Measurements from ENCODE around the gene CNIH2.
"Not testable (repeated sequence)": the region's sequence is repeated elsewhere in the genome, so short reads cannot be mapped to it uniquely, and the experiment has no call there.

CNIH2 gene

DNA sequence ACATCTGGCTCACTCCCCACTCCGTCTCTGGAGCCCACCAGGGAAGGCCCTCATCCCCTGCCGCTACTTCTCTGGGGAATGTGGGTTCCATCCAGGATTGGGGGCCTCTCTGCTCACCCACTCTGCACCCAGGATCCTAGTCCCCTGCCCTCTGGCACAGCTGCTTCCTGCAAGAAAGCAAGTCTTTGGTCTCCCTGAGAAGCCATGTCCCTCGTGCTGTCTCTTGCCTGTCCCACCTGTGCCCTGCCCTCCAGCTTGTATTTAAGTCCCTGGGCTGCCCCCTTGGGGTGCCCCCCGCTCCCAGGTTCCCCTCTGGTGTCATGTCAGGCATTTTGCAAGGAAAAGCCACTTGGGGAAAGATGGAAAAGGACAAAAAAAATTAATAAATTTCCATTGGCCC is 911 bp upstream of the CNIH2 start:
- DNase-seq (ENCODE audit: low read depth): not testable (repeated sequence)

DNA sequence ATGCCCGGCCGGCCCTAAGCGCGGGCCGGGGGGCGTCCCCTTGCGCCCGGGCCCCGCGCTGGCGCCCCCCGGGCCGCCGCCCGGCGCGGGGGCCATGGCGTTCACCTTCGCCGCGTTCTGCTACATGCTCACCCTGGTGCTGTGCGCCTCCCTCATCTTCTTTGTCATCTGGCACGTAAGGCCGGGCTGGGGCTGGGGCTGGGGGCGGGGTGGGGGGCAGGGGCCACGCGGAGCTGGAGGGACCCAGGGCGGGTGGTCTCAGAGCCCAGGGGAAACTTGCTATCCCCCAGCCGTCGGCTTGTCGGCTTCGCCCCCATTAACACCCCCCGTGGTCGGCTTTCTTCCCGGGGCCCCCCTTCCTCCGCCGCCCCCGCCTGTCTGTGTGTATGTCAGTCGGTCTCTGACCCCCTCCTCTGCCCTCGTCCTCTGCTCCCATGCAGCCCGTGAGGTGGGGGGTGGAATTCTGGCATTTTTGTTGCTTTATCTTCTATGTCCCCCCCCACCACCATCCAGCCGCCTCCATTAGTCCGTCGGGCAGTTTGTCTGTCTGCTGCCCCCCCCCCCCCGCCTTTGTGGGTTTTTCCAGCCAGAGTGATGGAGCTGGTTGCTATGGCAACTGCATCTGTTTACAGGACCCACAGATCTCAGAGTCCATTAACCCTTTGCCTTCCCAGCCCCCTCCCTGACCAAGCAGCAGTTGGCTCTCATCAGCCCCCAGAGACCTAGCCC is 552 bp downstream of the CNIH2 start:
- no peak for DNase-seq (ENCODE audit: low read depth)

DNA sequence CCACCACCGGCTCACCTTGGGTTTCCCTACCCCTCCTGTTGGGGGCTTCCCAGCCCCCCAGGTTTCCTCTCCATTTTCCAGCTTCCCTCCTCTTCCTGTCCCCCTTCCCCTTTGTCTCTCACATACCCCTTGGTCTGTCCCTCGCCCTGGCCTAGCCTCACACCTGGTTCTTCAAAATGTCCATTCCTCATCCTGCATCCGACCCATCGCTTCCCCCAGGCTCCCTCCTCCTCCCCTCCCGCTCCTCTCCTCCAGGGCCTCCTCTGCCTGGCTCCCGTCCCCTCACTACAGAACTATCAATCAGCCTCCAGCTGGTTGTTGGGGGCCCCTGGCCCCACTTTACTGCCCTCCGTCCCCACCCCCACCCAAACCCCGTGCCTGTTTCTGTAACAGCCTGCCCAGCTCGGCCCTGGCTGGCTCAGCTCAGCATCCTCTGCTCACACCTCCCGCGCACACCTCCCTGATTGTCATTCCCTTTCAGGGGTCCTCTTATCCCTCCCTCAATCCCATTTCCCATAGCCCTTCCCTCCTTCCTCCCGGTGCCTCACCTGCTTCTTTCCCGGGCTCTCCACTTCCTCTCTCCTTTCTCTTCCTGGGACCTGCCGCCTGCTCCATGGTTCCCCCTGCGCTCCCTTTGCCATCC is 1.2 kb downstream of the CNIH2 start:
- DNase-seq (ENCODE audit: low read depth): no peak

DNA sequence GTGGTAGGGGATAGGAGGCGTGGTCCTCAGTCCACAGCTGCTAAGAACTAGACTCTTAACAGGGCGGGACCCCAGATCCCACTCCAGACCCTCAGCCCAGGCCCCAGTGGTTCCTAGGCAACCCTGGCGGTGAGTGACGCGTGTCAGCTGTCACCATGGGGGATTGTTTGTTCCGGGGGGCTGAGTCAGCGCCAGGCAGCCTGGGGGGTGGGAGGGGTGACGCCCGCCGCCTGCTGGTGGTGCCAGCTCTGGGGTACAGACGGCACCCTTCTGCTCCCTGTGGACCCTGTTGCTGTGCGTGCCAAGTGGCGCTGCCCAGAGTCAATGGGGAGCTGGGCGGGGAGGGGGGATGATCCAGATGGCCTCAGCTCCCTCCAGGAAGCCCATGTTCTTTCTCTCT is 2.5 kb downstream of the CNIH2 start:
- DNase-seq (ENCODE audit: low read depth): no peak

DNA sequence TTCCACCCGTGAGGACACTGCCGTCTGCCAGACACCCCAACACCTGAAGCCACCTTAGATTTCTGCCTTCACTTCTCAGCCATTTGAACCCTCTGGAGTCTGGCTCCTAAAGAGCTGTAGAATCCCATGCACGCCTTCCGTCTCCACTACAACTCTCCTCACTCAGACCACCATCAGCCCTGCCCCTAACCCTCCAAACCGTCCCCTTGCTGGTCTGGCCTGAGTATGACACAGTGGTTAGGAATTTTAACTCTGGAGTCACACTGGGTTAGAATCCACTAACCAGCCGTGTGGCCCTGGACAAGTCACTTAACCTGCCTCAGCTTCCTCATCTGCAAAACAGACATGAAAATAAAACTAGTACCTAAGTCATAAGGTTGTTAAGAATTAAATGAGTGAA is 3.0 kb downstream of the CNIH2 start:
- DNase-seq (ENCODE audit: low read depth): no peak

DNA sequence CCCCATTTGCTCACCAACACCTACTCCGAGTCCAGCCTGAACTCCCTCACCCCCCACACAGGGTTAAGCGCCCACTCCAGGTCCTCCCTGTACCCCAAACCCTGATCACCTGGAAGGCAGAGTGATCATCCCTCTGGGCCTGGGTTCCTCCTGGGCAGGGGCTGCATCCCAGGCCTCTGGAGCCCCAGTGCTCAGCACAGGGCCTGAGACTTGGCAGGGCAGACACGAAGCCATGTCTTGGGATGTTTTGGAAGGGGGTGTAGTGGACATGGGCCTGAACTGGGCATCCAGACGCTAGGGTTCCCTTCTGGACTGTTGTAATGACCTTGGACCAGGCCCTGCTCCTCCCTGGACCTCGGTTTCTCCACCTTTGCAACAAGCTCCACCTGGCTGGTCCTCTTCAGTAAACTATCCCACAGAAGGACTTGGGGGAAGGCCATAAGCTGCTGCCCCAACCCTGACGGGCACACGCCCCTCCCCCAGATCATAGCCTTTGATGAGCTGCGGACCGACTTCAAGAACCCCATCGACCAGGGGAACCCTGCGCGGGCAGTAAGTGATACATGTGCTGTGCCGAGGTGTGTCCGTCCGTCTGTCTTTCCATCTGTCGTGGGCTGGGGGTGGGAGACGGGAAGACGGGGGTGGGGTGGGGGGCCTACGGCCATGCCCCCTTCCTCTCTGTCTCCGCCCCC is 3.9 kb downstream of the CNIH2 start:
- DNase-seq (ENCODE audit: low read depth): no peak

DNA sequence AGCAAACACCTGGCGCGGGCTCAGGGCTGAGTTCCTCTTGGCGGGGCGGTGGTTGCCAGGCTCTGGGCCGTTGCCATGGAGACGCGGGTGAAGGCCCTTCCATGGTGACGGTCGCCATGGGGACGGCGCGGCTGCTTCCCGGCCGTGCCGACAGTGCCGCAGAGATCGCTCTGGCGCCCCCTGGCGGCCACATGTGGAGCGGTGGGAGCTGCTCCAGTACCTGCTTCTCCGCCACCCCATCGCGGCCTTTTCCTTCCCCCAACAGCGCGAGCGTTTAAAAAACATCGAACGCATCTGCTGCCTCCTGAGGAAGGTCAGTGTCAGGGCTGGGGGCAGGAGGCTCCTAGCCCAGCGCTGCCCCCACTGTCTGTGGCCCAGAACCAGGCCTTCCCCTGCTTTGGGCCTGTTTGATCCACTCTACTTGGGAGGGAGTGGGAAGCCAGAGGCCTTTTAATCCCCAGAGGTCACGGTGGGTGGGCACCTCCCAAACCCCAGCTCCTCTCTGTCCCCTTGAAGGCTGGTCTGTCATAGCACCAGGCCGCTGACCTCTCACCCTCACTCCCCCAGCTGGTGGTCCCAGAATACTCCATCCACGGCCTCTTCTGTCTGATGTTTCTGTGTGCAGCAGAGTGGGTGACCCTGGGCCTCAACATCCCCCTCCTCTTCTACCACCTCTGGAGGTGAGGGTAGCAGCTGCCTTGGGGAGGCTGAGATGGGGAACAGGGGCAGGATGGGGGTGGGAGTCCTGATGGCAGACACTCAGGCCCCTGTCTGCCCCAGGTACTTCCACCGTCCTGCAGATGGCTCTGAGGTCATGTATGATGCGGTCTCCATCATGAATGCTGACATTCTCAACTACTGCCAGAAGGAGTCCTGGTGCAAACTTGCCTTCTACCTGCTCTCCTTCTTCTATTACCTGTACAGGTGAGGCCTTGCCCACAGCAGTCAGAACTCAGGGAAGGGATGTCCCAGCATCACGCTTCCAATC is 4.8 kb downstream of the CNIH2 start:
- peak; percentile 97 for DNase-seq (ENCODE audit: low read depth)

DNA sequence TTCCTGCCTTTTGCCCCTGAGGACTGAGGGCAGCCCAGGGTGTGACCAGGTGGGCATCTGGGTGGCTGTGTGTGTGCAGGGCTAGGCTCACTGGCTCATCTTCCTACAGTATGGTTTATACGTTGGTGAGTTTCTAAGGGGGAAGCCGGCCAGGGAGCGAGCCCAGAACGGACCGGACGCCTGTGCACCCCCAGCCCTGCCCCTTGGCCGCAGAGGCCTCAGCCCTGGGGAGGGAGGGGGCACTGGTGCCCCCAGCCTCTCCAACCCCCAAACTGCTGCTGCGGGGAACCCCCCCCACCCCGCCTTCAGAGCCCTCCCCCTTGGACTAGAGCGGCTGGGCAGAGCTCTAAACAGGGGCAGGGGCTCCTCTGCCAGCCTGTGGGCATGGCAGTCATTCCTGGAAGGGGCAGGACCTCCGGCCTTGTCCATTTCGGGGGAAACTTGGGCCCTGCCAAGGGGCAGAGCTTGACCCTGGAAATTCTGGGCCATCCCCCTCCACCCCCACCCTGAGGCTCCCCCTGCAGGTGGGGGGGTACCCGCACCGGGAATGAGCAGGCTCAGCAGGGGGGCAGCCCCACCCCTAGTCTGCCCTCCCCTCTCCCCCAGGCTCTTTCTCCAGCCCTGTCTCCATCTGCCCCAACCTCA is 5.6 kb downstream of the CNIH2 start:
- no peak for DNase-seq (ENCODE audit: low read depth)

DNA sequence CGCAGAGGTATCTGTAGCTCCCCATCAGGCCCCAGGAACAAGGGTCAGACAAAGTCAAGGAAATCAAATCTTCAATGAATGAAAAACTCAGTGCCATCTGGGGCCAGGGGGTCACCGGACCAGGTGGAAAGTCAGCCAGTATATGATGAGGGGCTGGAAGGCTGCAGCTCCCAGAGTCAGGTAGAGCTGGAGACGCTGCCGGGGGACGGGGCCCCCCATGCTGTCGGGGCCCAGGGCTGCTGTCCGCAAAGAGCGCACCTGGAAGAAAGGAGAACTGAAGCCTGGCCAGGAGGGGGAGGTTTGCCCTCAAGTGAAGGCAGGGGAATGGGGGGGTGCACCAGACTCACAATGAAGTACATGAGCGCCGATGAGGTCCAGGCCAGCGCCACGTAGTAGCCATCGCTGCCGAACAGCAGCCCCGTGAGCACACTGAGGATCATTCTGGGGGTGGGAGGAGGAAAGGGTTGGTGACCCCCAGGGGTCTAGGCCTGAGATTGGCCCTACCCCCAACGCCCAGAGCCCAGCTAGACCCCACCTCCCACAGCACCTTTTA is 6.6 kb downstream of the CNIH2 start:
- no peak for DNase-seq (ENCODE audit: low read depth)

DNA sequence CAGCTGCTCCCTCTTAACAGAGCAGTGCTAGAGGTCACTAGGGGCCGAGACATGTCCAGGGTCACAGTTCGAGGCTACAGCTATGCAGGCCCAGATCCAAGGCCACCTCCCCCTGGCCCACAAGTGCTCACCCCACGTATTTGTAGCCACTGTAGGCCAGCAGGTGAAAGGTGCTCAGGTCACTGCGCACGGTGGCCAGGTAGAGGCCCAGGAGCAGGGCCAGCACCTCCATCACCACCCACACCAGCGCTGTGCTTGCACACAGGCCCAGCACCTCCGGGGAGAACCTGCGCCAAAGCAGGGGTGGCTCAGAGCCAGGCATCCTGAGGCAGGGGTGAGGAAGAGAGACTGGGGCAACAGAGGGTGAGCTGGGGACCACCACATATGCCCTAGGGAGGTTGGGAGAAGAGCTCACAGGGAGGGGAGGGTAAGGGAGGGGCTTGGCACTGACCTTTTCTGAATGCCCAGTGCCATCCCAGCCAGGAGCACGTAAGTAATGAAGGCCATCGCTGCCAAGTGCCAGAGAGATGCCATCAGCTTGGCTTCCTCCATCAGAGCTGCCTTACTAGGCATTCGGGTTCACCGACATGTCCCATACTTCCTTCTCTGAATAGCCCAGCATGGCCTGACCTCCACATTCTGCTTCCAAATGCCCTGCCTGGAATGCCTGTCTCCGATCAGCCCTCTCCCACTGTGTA is 7.4 kb downstream of the CNIH2 start:
- no peak for DNase-seq (ENCODE audit: low read depth)

DNA sequence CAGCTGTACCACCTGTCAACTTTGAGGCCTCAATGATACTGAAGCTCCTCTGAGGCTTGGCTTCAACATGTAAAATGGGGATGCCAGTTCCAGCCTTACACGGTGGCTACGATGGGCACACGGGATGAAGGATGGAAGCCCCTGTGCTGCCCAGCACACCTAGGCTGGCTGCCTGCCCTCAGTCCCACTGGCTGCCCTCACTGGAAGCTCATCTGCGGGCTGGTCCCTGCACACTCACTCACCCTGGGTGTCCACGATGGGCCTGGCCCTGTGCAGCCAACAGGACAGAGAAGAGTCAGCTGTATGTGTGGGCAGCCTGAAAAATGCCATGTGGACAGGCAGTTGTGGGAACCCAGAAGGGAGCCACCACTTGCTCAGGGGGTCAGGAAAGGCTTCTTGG is 8.7 kb downstream of the CNIH2 start:
- DNase-seq (ENCODE audit: low read depth): no peak

DNA sequence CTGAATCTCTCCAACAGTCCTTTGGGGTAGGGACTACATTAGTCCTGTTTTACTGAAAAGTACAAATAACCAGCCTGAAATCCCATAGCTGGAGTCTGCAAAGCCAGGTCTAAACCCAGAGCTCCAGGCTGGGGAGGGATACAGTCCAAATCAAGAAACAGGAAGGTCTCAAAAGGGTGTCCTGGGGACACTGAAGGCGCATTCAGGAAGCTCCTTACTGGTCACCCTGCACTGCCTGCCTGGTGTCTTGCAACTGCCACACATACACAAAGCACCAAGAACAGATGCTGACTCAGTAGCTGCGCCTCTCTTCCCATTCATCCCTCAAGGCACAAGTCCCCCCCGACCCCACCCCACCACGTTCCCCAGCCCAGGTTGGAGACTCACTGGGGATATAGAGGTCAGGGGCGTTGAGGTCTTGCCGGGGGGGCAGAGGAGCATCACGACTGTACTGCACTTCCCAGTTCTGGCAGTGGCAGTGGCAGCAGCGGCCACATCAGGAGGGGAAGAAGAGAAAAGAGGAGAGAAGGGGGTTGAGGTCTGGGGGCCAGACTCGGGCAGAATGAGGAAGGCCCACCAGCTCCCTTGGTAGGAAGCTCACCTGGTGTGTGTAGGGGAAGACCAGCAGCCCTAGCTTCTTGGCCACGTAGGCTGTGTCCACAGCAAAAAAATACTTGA is 9.4 kb downstream of the CNIH2 start:
- no peak for DNase-seq (ENCODE audit: low read depth)

DNA sequence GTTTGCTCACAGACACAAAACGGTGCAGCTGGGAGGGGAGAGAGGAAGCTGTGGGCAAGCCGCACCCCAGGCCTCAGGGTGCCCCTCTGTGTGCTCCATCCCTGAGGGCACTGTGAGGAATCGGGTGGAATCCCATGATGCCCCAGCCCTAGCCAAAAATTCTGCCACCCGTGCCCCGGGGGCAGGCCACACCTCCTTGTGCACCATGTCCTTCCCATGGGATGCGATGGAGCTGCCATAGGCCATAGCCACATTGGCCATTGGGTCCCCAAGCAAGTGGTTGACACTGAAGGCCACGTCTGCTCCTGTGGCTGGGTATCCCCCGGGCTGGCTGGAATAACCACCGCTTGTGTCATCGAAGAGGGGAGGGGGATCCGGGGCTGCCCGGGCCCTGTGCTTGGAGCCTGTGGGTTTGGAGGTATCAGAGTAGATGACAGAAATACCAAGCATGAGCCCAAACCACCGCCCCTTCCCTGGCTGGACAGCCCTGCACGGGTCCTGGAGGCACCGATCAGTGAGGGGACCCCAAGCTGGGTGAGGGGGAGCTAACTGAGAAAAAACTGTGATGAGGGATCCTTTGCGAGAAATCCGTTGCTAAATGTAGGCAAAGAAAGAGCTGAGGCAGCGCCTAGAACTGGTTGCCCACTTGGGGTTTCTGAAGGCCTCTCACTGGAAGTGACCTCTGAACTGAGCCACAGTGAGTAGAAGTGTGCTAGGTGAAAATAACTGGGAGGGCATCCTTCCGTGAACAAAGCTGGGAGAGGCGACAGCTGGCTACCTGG is 10.1 kb downstream of the CNIH2 start:
- no peak for DNase-seq (ENCODE audit: low read depth)

DNA sequence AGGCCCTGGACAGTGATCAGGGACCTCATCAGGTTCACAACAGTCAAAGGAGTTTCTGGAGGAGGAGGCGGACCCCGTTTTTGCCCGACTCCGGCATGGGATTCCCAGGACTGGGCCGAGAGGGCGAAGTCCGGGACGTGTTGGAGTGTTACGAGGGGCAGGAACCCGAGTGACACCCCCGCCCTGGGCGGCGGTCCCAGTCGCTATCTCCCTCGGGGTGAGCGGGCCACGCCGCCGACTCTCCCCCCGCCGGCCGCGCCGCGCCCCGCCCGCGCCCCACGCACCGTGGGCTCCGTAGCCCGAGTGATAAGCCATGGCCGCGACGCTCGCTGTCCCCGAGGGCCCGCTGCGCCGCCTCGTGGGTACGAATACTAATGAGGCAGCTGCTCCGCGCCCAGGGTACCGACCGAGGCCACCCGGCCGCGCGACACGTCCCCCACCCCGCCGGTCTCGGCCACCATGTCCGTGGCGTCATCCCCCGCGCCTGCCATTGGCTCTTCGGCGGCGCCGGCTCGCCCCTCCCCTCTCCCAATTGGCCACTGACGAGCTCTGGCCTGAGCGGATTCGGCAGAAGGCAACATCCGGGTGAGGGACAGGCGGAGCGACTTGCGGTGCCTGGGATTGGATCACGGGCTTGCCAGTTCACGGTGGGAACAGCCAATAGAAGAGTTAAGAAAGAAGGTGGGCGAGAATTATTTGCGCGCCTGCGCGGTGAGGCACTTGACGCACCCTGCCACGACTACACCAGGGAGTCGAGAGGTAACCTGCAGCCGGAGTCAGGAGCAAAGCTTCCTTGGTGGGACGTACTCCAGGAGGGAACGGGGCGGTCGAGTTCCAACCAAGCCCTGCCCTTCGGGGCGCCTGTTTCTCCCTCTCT is 10.9 kb downstream of the CNIH2 start, which contains the start of gene YIF1A:
Gene YIF1A (minus strand): TSS at position 473 of the 877 bp plus-strand sequence. CDS start 158 bp downstream, at position 315.
- peak; percentile 98 for DNase-seq (ENCODE audit: low read depth)

DNA sequence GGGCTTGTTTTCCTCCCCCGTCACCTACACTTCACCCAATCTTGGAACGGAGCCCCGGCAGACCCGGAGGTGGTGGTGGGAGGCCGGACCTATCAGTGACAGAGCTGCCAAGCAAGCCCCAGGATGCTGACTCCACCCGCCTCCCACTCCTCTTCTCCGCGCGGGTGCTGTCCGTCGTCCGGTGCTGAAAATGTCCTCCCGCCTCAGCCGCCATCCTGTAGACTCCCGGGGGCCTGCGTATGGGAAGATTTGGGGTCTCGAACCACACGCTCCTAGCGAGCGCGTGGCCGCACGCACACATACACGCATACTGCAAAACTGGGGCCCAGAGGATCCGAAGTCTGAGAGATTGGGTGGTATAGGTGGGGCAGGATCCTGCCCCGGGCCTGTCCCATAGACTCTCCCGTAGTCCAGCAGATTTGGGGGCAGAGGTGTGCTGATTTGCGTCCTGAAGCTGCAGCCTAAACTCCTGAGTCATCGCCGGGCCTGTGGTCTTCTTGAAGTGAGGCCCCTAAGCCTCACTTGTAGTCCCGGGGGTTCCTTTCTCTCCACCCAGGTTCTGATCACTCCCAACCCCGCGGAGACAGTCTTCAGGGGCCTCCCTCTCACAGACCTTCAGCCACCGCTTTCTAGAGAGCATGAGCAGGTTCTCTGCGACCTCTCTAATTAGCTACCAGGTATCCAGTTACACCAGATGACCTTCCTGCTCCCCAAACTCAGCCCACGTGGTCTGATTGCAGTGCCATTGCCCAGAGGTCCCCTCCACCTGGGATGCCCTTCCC is 11.8 kb downstream of the CNIH2 start:
- DNase-seq (ENCODE audit: low read depth): peak; percentile 69

DNA sequence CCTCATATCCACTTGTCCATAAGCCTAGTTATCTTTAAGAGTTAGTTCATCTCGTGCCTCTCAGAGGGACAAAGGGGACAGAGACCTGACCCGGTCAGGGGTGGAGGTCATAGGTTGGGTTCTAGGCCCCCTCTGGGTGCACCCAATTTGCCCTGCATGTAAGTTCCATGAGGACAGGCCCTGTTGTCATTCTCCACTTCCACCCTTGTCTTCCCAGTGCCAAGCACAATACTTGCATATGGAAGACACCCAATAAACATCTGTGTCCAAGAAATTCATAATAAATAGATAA is 12.3 kb downstream of the CNIH2 start:
- no peak for DNase-seq (ENCODE audit: low read depth)

DNA sequence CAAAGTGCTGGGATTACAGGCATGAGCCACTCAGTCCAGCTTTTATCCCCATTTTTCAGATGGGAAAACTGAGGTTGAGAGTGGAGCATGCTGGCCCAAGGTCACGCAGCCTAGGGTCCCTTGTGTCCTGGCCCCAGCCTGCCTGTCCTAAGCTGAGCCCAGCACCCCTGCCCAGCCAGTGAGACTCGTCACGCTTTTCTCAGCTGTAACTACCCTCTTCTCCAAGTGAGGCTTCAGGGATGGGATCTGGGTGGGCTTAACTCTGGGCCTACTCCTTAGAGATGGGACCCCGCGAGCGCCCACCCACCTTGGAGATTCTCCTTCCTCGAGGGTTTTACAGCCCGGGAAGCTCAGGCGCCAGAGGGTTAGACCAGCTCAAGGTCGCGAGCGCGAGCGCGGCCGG is 13.3 kb downstream of the CNIH2 start:
- no peak for DNase-seq (ENCODE audit: low read depth)
